Upper lobe of left lung (tissue), 4 donors: ENCODE measurements around the gene CLDN19.

Source experiments
- EP300 ChIP-seq, 4 donors: sonication (generic); formaldehyde crosslinking; IDR thresholded peaks; one replicate each; pipeline ENCODE4 v1.5.1; 2017; ENCODE audit warnings: antibody characterized with exemption in 4 of 4, control low read depth in 2 of 4
- POLR2A ChIP-seq, 4 donors: fragments of 450-650 bp; IDR thresholded peaks; one replicate each; pipeline ENCODE4 v1.5.1; 2016 to 2017; ENCODE audit warnings: antibody characterized with exemption in 4 of 4, mild to moderate bottlenecking in 2 of 4
- POLR2AphosphoS5 ChIP-seq, 2 donors: sonication (generic); formaldehyde crosslinking; IDR thresholded peaks; one replicate each; pipeline ENCODE4 v1.5.1; 2017; ENCODE audit warnings: antibody characterized with exemption in 2 of 2
- TF ChIP-seq, protein P1 (sequence below), 6 experiments: fragments of 450-650 bp in 4 of 6; fragments of 200-600 bp in 2 of 6; sonication (generic) in 2 of 6; IDR thresholded peaks; one replicate each; pipeline ENCODE4 v1.5.1; 2016 to 2019; ENCODE audit warnings: antibody characterized with exemption in 6 of 6

DNA sequence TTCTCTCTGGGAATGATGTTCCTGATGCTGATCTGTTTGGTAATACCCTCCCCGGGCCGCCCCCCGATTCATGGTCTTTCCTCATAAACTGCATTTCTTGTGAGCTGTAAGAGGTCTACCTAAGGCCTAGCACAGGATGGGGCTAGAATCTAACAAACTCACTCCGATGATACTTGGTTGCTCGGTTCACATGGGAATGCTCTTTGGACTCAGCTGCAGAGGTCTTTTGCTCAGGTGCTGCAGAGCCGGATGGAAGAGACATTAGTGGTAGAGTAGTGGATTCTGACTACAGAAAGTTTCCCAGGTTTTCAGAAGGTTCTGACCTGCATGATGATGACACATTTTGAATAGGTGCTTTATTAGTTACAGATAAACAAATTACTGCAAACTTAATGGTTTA is 36.5 kb upstream of the CLDN19 start:
- TF ChIP-seq EP300 (IDR thresholded peaks at IDR 0.05) = no peak
- TF ChIP-seq, protein P1, sequence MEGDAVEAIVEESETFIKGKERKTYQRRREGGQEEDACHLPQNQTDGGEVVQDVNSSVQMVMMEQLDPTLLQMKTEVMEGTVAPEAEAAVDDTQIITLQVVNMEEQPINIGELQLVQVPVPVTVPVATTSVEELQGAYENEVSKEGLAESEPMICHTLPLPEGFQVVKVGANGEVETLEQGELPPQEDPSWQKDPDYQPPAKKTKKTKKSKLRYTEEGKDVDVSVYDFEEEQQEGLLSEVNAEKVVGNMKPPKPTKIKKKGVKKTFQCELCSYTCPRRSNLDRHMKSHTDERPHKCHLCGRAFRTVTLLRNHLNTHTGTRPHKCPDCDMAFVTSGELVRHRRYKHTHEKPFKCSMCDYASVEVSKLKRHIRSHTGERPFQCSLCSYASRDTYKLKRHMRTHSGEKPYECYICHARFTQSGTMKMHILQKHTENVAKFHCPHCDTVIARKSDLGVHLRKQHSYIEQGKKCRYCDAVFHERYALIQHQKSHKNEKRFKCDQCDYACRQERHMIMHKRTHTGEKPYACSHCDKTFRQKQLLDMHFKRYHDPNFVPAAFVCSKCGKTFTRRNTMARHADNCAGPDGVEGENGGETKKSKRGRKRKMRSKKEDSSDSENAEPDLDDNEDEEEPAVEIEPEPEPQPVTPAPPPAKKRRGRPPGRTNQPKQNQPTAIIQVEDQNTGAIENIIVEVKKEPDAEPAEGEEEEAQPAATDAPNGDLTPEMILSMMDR (IDR thresholded peaks at IDR 0.05) = no peak
- TF ChIP-seq POLR2AphosphoS5 (IDR thresholded peaks at IDR 0.05) = no peak
- no peak for TF ChIP-seq POLR2A (IDR thresholded peaks at IDR 0.05)
